Testis (tissue), 2 donors: ENCODE results near the gene KCNQ1.

Experiments used
- POLR2A ChIP-seq: fragments of 450-650 bp; IDR thresholded peaks from one replicate; pipeline ENCODE4 v1.6.1; 2017; ENCODE audit warnings: antibody characterized with exemption, mild to moderate bottlenecking, moderate library complexity
- TF ChIP-seq, protein P1 (sequence below), 3 experiments: fragments of 450-650 bp in 2 of 3; fragments of 200-600 bp in 1 of 3; sonication (generic) in 1 of 3; IDR thresholded peaks; one replicate each; pipeline ENCODE4 v1.5.1; 2016 to 2019; ENCODE audit warnings: antibody characterized with exemption in 3 of 3, mild to moderate bottlenecking in 2 of 3, moderate library complexity in 1 of 3

DNA sequence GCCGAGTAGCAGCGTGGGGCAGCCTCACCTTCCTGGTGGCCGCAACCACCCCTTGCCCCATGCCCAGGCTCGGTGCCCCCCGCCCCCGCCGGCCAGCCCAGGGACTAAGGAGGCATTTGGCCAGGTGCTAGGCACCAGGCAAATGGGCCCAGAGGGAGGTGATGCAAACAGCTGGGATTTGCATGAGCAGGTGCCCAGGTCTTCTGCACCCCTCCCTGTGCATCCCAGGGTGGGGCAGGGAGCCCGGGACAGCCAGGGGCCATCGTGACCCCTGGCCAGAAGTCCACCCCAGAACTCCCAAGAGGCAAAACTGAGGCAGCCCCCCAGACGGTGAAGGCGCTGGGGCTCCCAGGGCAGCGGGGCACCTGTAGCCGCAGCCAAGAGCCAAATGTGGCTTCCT is 18.6 kb upstream of the KCNQ1 start:
- no peak for TF ChIP-seq POLR2A
- TF ChIP-seq, protein P1, sequence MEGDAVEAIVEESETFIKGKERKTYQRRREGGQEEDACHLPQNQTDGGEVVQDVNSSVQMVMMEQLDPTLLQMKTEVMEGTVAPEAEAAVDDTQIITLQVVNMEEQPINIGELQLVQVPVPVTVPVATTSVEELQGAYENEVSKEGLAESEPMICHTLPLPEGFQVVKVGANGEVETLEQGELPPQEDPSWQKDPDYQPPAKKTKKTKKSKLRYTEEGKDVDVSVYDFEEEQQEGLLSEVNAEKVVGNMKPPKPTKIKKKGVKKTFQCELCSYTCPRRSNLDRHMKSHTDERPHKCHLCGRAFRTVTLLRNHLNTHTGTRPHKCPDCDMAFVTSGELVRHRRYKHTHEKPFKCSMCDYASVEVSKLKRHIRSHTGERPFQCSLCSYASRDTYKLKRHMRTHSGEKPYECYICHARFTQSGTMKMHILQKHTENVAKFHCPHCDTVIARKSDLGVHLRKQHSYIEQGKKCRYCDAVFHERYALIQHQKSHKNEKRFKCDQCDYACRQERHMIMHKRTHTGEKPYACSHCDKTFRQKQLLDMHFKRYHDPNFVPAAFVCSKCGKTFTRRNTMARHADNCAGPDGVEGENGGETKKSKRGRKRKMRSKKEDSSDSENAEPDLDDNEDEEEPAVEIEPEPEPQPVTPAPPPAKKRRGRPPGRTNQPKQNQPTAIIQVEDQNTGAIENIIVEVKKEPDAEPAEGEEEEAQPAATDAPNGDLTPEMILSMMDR (IDR thresholded peaks at IDR 0.05), result no peak
